ENCODE measurements around the gene TEX38. TPM values are rescaled to one million over a fixed set of nuclear protein-coding genes. Genes with fewer than 3 reads are reported as not detected.

TEX38 gene
- total RNA-seq, 2 experiments from 2014 or later, result not detected

DNA sequence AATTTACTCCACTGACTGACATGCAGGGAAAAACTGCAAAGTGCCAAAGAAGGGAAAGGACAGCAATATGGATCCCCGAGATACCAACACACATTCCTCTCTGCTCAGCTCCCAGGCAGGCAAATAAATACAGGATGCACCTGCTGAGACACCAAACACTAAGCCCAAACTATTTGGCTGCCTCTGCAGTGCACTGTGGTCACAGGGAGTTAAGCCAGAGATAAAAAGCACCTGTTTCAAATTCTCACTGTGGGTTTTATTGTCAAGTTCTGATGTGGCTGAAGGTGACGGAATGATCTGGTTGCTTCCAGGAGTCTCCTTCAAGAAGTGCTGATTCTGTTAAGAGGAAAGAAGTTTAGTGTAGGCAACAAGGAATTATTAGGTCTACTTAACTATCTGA, 17.7 kb downstream of the TEX38 start:
- Histone ChIP-seq H3K27ac (ENCODE audit: low read depth, low read length, poor library complexity, severe bottlenecking) (no peak overlapping the region), H3K9me2 (ENCODE audit: insufficient read depth, low read length) (no peaks in the 10 kb centered on the region), H3K9me3 (ENCODE audit: low read length) (no peaks in the 10 kb centered on the region), H3K36me3 (ENCODE audit: insufficient read depth, low read length) (peaks cover 94% of the 10 kb centered on the region), H2AFZ (ENCODE audit: low read length) (no peak overlapping the region), H3K4me3 (ENCODE audit: low read depth, low read length, poor library complexity, severe bottlenecking) (no peak overlapping the region), H3K79me2 (ENCODE audit: insufficient read depth, low read depth, low read length) (no peaks in the 10 kb centered on the region), H3K4me2 (ENCODE audit: low read length) (no peak overlapping the region), H4K20me1 (ENCODE audit: insufficient read depth, low read length) (no peaks in the 10 kb centered on the region), H3K4me1 (ENCODE audit: insufficient read depth, low read length, poor library complexity, severe bottlenecking) (no peaks in the 10 kb centered on the region)
- no TSS peak for BruUV-seq (replicated peaks)
- no peak for TF ChIP-seq CTCF (conservative IDR thresholded peaks at IDR 0.05; ENCODE audit: low read length)
- TF ChIP-seq EZH2phosphoT487 (IDR thresholded peaks at IDR 0.05; ENCODE audit: borderline replicate concordance, low read depth, low read length), result no peak
- no peak for DNase-seq (ENCODE audit: low spot score)
- ChIA-PET POLR2A (no interaction called here), CTCF (ENCODE audit: unreplicated experiment) (no interaction called here)
- intact Hi-C loops (cut with micrococcal nuclease; ENCODE audit: unreplicated experiment), result no loop called here

DNA sequence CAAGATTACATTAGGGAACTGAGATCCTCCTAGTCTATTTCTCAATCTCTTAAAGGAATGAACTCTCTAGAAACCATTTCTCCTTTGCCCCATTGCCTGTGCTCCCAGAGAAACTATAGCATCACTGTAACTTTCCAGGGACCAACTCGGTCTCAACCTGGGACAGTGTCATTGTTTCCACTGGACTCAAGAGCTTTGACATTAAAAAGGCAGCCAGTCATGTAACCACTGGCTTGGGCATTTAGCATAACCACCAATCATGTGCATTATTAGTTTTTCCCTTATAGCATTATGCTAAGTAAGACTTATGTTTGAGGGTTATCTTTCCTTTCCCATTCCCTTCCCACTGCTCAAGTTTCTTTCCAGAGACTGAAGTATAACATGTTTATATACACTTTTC, 18.2 kb downstream of the TEX38 start:
- Histone ChIP-seq H3K4me2 (ENCODE audit: low read length) (no peak overlapping the region), H4K20me1 (ENCODE audit: insufficient read depth, low read length) (no peaks in the 10 kb centered on the region), H2AFZ (ENCODE audit: low read length) (no peak overlapping the region), H3K4me1 (ENCODE audit: insufficient read depth, low read length, poor library complexity, severe bottlenecking) (no peaks in the 10 kb centered on the region), H3K9me3 (ENCODE audit: low read length) (no peaks in the 10 kb centered on the region), H3K79me2 (ENCODE audit: insufficient read depth, low read depth, low read length) (no peaks in the 10 kb centered on the region), H3K27ac (ENCODE audit: low read depth, low read length, poor library complexity, severe bottlenecking) (no peak overlapping the region), H3K4me3 (ENCODE audit: low read depth, low read length, poor library complexity, severe bottlenecking) (no peak overlapping the region), H3K36me3 (ENCODE audit: insufficient read depth, low read length) (peaks cover 88% of the 10 kb centered on the region), H3K9me2 (ENCODE audit: insufficient read depth, low read length) (no peaks in the 10 kb centered on the region)
- no peak for DNase-seq (ENCODE audit: low spot score)
- CTCF ChIA-PET (ENCODE audit: unreplicated experiment), result no interaction called here
- intact Hi-C loops (cut with micrococcal nuclease; ENCODE audit: unreplicated experiment), result no loop called here
- TF ChIP-seq EZH2phosphoT487 (IDR thresholded peaks at IDR 0.05; ENCODE audit: borderline replicate concordance, low read depth, low read length), result no peak
- no peak for TF ChIP-seq CTCF (conservative IDR thresholded peaks at IDR 0.05; ENCODE audit: low read length)
- no TSS peak for BruUV-seq (replicated peaks)
- POLR2A ChIA-PET, result interaction anchor here (0.6 kb wide), 1 partner anchor 351 kb away, joined by 3 read pairs; no protein-coding TSS in a partner anchor

DNA sequence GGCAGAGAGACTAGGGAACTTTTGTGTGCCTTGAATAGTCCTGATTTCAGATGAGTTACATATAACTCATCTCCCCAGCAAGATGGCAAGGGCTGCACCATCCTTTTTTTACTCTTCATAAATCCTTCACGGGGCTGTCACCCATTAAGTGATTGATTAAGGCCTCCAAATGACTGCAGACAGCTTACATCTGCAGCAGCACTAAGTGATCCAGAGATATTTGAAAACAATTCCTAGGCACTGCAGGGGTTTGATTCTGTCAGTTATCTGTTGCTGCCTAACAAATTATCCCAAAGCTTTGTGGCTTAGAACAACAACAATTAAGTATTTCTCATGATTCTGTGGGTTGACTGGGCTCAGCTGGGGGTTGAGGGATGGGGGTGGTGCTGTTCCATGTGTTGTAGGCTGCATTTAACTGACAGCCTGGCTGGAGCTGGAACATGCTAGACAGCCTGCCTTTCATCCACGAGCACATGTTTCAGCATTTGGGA, 19.3 kb downstream of the TEX38 start:
- Histone ChIP-seq H4K20me1 (ENCODE audit: insufficient read depth, low read length) (no peaks in the 10 kb centered on the region), H3K79me2 (ENCODE audit: insufficient read depth, low read depth, low read length) (no peaks in the 10 kb centered on the region), H3K9me3 (ENCODE audit: low read length) (no peaks in the 10 kb centered on the region), H3K4me1 (ENCODE audit: insufficient read depth, low read length, poor library complexity, severe bottlenecking) (no peaks in the 10 kb centered on the region), H3K36me3 (ENCODE audit: insufficient read depth, low read length) (peaks cover 88% of the 10 kb centered on the region), H3K9me2 (ENCODE audit: insufficient read depth, low read length) (no peaks in the 10 kb centered on the region), H2AFZ (ENCODE audit: low read length) (no peak overlapping the region), H3K4me2 (ENCODE audit: low read length) (no peak overlapping the region), H3K27ac (ENCODE audit: low read depth, low read length, poor library complexity, severe bottlenecking) (no peak overlapping the region), H3K4me3 (ENCODE audit: low read depth, low read length, poor library complexity, severe bottlenecking) (no peak overlapping the region)
- no peak for TF ChIP-seq EZH2phosphoT487 (IDR thresholded peaks at IDR 0.05; ENCODE audit: borderline replicate concordance, low read depth, low read length)
- no peak for TF ChIP-seq CTCF (conservative IDR thresholded peaks at IDR 0.05; ENCODE audit: low read length)
- intact Hi-C loops (cut with micrococcal nuclease; ENCODE audit: unreplicated experiment), result no loop called here
- DNase-seq (ENCODE audit: low spot score), result no peak
- POLR2A ChIA-PET, result interaction anchor here (0.7 to 0.8 kb wide), 2 partner anchors 15 to 108 kb away, joined by 3 read pairs; partner anchors contain the start of gene CYP4B1
- BruUV-seq (replicated peaks), result no TSS peak
- CTCF ChIA-PET (ENCODE audit: unreplicated experiment), result no interaction called here

All from OCI-LY7 (cell line).